H9 (cell line): ENCODE results near the gene STAG2. TPM values are rescaled to one million over a fixed set of nuclear protein-coding genes. Genes with fewer than 3 reads are reported as not detected.

Experiments used
- DNase-seq: peaks from one replicate; pipeline ENCODE4 v3.0.0-alpha.2; 2017
- H2AFZ ChIP-seq: one replicate; pipeline ENCODE4 v1.6.1; 2013; ENCODE audit warnings: mild to moderate bottlenecking, low read length, control low read depth, moderate library complexity
- H2AK5ac ChIP-seq: 2 replicates; pipeline ENCODE4 v1.6.1; 2013; ENCODE audit warnings: low read length, control low read depth, mixed read lengths; ENCODE audit not compliant: insufficient read length
- H2BK120ac ChIP-seq: one replicate; pipeline ENCODE4 v1.6.1; 2013; ENCODE audit warnings: low read depth, mild to moderate bottlenecking, low read length, control low read depth, inconsistent platforms; ENCODE audit not compliant: poor library complexity, severe bottlenecking
- H2BK12ac ChIP-seq: 2 replicates; pipeline ENCODE4 v1.6.1; 2013; ENCODE audit warnings: low read length, control low read depth, mixed read lengths, low read depth; ENCODE audit not compliant: insufficient read length
- H2BK15ac ChIP-seq: 2 replicates; pipeline ENCODE4 v1.6.1; 2013; ENCODE audit warnings: low read depth, low read length, control low read depth
- H2BK20ac ChIP-seq: one replicate; pipeline ENCODE4 v1.6.1; 2013; ENCODE audit warnings: low read depth, mild to moderate bottlenecking, low read length, control low read depth, inconsistent platforms; ENCODE audit not compliant: poor library complexity, severe bottlenecking
- H2BK5ac ChIP-seq: 2 replicates; pipeline ENCODE4 v1.6.1; 2013; ENCODE audit warnings: low read length, control low read depth, mixed read lengths; ENCODE audit not compliant: insufficient read length
- H3K14ac ChIP-seq: 2 replicates; pipeline ENCODE4 v1.6.1; 2013; ENCODE audit warnings: low read length, control low read depth; ENCODE audit not compliant: insufficient read depth
- H3K18ac ChIP-seq: 2 replicates; pipeline ENCODE4 v1.6.1; 2013; ENCODE audit warnings: low read depth, mild to moderate bottlenecking, mixed read lengths, low read length, control low read depth; ENCODE audit not compliant: insufficient read length
- H3K23ac ChIP-seq: 2 replicates; pipeline ENCODE4 v1.6.1; 2013; ENCODE audit warnings: low read length, control low read depth, mixed read lengths, low read depth; ENCODE audit not compliant: insufficient read length
- H3K23me2 ChIP-seq: 2 replicates; pipeline ENCODE4 v1.6.1; 2013; ENCODE audit warnings: low read depth, mild to moderate bottlenecking, mixed read lengths, low read length, control low read depth; ENCODE audit not compliant: insufficient read length, poor library complexity, severe bottlenecking
- H3K27ac ChIP-seq: 2 replicates; pipeline ENCODE4 v1.5.1; 2013; ENCODE audit warnings: low read length, control low read depth, mixed read lengths, low read depth; ENCODE audit not compliant: insufficient read length
- H3K27me3 ChIP-seq: 2 replicates; pipeline ENCODE4 v1.6.1; 2013; ENCODE audit warnings: low read length, control low read depth, inconsistent platforms; ENCODE audit not compliant: insufficient read depth
- H3K4ac ChIP-seq: 2 replicates; pipeline ENCODE4 v1.6.1; 2013; ENCODE audit warnings: low read depth, mild to moderate bottlenecking, control low read depth, inconsistent platforms, low read length, moderate library complexity
- H3K4me1 ChIP-seq: 2 replicates; pipeline ENCODE4 v1.6.1; 2013; ENCODE audit warnings: low read length, control low read depth, inconsistent platforms; ENCODE audit not compliant: insufficient read depth
- H3K4me2 ChIP-seq: 2 replicates; pipeline ENCODE4 v1.6.1; 2013; ENCODE audit warnings: low read length, control low read depth, mixed read lengths; ENCODE audit not compliant: insufficient read length, insufficient read depth
- H3K56ac ChIP-seq: 2 replicates; pipeline ENCODE4 v1.6.1; 2013; ENCODE audit warnings: low read depth, mild to moderate bottlenecking, mixed read lengths, low read length, control low read depth; ENCODE audit not compliant: insufficient read length
- H3K79me1 ChIP-seq: 2 replicates; pipeline ENCODE4 v1.6.1; 2013; ENCODE audit warnings: low read depth, mild to moderate bottlenecking, moderate library complexity, low read length, control low read depth, inconsistent platforms; ENCODE audit not compliant: insufficient read depth, poor library complexity, severe bottlenecking
- H3K79me2 ChIP-seq: 2 replicates; pipeline ENCODE4 v1.6.1; 2013; ENCODE audit warnings: low read length, control low read depth, inconsistent platforms; ENCODE audit not compliant: insufficient read depth
- H3K9ac ChIP-seq: 2 replicates; pipeline ENCODE4 v1.6.1; 2013; ENCODE audit warnings: low read length, control low read depth, mixed read lengths; ENCODE audit not compliant: insufficient read length; ENCODE audit errors: extremely low read depth
- H3K9me3 ChIP-seq: one replicate; pipeline ENCODE4 v1.6.1; 2013; ENCODE audit warnings: low read depth, low read length, inconsistent platforms; ENCODE audit not compliant: control insufficient read depth
- H3T11ph ChIP-seq: one replicate; pipeline ENCODE4 v1.6.1; 2013; ENCODE audit warnings: mild to moderate bottlenecking, low read length, control low read depth, inconsistent platforms
- H4K20me1 ChIP-seq: one replicate; pipeline ENCODE4 v1.6.1; 2013; ENCODE audit not compliant: control insufficient read depth, insufficient read length, insufficient read depth
- H4K5ac ChIP-seq: 2 replicates; pipeline ENCODE4 v1.6.1; 2013; ENCODE audit warnings: low read depth, mild to moderate bottlenecking, mixed read lengths, low read length, control low read depth; ENCODE audit not compliant: insufficient read length
- H4K8ac ChIP-seq: replicated peaks from 2 replicates; pipeline ENCODE4 v1.6.1; 2013; ENCODE audit warnings: low read length, control low read depth, mixed read lengths, low read depth; ENCODE audit not compliant: insufficient read length
- H4K91ac ChIP-seq: 2 replicates; pipeline ENCODE4 v1.6.1; 2013; ENCODE audit warnings: low read depth, mild to moderate bottlenecking, moderate library complexity, mixed read lengths, low read length, control low read depth; ENCODE audit not compliant: insufficient read length
- H3K27ac Mint-ChIP-seq, 3 experiments: 2 replicates in 2 of 3; 3 replicates in 1 of 3; pipeline ENCODE4 v1.8.0; 2020 to 2021; ENCODE audit warnings: mixed read lengths in 3 of 3, mild to moderate bottlenecking in 1 of 3, moderate library complexity in 1 of 3
- H3K27me3 Mint-ChIP-seq: 2 replicates; pipeline ENCODE4 v1.8.0; 2021; ENCODE audit warnings: low read depth, mild to moderate bottlenecking, moderate library complexity, mixed read lengths
- H3K36me3 Mint-ChIP-seq, 3 experiments: 2 replicates in 2 of 3; 3 replicates in 1 of 3; pipeline ENCODE4 v1.8.0; 2020 to 2021; ENCODE audit warnings: low read depth in 3 of 3, mixed read lengths in 3 of 3; ENCODE audit not compliant: insufficient read depth in 1 of 3
- H3K4me1 Mint-ChIP-seq, 2 experiments: 2 replicates each; pipeline ENCODE4 v1.8.0; 2020; ENCODE audit warnings: mixed read lengths in 2 of 2
- H3K4me3 Mint-ChIP-seq, 2 experiments: 2 replicates in 1 of 2; 3 replicates in 1 of 2; pipeline ENCODE4 v1.8.0; 2020 to 2021; ENCODE audit warnings: mild to moderate bottlenecking in 2 of 2, mixed read lengths in 2 of 2, moderate library complexity in 1 of 2
- H3K9me3 Mint-ChIP-seq, 2 experiments: 2 replicates in 1 of 2; 3 replicates in 1 of 2; pipeline ENCODE4 v1.8.0; 2020; ENCODE audit warnings: mild to moderate bottlenecking in 2 of 2, mixed read lengths in 2 of 2, moderate library complexity in 1 of 2
- WGBS: extraction: QIAGEN DNeasy Blood & Tissue Kit; methylation state at CpG from one replicate; pipeline ENCODE4 v1.1.7; 2013; ENCODE audit warnings: missing lambda C conversion rate, low lambda C conversion rate, mixed read lengths; ENCODE audit not compliant: insufficient read length; ENCODE audit errors: extremely low coverage; 5-methylcytosine and 5-hydroxymethylcytosine counted together
- total RNA-seq: library from RNA; stranded (reverse); gene quantifications from 2 replicates; pipeline ENCODE4 v1.2.1, GENCODE V29; 2021
- TF ChIP-seq, protein P1 (sequence below): fragments of 200-600 bp; sonication (generic); conservative IDR thresholded peaks from 3 replicates; pipeline ENCODE4 v1.8.0; 2021; ENCODE audit warnings: antibody characterized with exemption, mild to moderate bottlenecking

STAG2 gene
- total RNA-seq, 1 experiment from 2014 or later = 81.6 TPM

DNA sequence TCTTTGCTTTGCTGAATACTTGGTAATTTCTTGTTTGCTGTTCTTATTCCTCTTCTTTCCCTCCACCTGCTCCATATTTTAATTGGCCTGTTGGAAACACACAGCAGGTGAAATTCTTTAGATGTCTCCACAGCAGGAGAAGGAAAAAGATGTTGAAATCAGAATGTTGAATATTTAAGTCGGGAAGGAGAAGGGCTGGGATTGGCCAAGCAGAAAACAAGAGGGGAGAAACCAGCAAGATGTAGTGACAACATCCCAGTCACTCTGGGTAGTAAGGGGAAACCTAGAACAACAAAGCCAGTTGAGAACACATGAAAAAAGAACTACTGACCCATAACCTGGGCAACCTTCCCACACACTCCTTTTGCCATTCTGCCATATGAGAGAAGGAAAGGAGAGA, 37.3 kb upstream of the STAG2 start:
- Histone ChIP-seq H2BK20ac (no peak overlapping the region), H4K5ac (no peak overlapping the region), H3K27ac (peak overlapping the region; percentile 98), H2BK120ac (no peak overlapping the region), H3K79me2 (no peaks in the 10 kb centered on the region), H3K4me2 (no peak overlapping the region), H3K4ac (no peak overlapping the region), H3K79me1 (no peaks in the 10 kb centered on the region), H2BK5ac (peak overlapping the region; percentile 61), H3K4me1 (peaks cover 3% of the 10 kb centered on the region; the same call in 1 of the 2 replicates), H2AFZ (no peak overlapping the region), H3K27me3 (no peaks in the 10 kb centered on the region), H4K8ac (no peak overlapping the region), H3T11ph (no peak overlapping the region), H3K23me2 (no peaks in the 10 kb centered on the region), H2AK5ac (no peak overlapping the region), H3K56ac (no peak overlapping the region), H2BK15ac (no peak overlapping the region), H4K91ac (no peak overlapping the region), H3K23ac (no peak overlapping the region), H3K18ac (no peak overlapping the region), H3K9me3 (peaks cover 4% of the 10 kb centered on the region), H2BK12ac (no peak overlapping the region), H3K9ac (no peak overlapping the region), H3K14ac (no peak overlapping the region), H4K20me1 (no peaks in the 10 kb centered on the region)
- no CpG with 5 or more reads among the region's 1 CpG for WGBS
- peak overlapping the region in 1 of 2 experiments; percentile 19; a peak in 2 of 5 replicates for H3K4me3 Mint-ChIP-seq
- TF ChIP-seq, protein P1, sequence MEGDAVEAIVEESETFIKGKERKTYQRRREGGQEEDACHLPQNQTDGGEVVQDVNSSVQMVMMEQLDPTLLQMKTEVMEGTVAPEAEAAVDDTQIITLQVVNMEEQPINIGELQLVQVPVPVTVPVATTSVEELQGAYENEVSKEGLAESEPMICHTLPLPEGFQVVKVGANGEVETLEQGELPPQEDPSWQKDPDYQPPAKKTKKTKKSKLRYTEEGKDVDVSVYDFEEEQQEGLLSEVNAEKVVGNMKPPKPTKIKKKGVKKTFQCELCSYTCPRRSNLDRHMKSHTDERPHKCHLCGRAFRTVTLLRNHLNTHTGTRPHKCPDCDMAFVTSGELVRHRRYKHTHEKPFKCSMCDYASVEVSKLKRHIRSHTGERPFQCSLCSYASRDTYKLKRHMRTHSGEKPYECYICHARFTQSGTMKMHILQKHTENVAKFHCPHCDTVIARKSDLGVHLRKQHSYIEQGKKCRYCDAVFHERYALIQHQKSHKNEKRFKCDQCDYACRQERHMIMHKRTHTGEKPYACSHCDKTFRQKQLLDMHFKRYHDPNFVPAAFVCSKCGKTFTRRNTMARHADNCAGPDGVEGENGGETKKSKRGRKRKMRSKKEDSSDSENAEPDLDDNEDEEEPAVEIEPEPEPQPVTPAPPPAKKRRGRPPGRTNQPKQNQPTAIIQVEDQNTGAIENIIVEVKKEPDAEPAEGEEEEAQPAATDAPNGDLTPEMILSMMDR = no peak
- no peaks in the 10 kb centered on the region for H3K27me3 Mint-ChIP-seq
- peak; percentile 46 for DNase-seq
- H3K27ac Mint-ChIP-seq = peak overlapping the region in 2 of 3 experiments; percentile 76 to 91; a peak in 6 of 7 replicates
- H3K4me1 Mint-ChIP-seq = peaks cover 6 to 7% of the 10 kb centered on the region in 2 experiments
- peaks cover 10 to 56% of the 10 kb centered on the region in 2 experiments for H3K9me3 Mint-ChIP-seq
- H3K36me3 Mint-ChIP-seq = peaks cover 0 to 5% (median 0%) of the 10 kb centered on the region in 3 experiments; a peak in 3 of 7 replicates
